HepG2 (cell line): Measurements from ENCODE around the gene LRP1-AS.

Experiments used
- EP300 ChIP-seq, 3 experiments: sonication (generic) in 1 of 3; formaldehyde crosslinking in 1 of 3; IDR thresholded peaks; 2 replicates each; pipeline versions ENCODE4 v1.5.1 to v1.6.1; 2011 to 2020; ENCODE audit warnings: low read depth in 2 of 3, low read length in 2 of 3, borderline replicate concordance in 1 of 3, improper control_type of control experiment in 1 of 3, mild to moderate bottlenecking in 1 of 3, missing genetic modification reagents in 1 of 3, moderate library complexity in 1 of 3
- EZH2 ChIP-seq: conservative IDR thresholded peaks from 2 replicates; pipeline ENCODE4 v1.6.1; 2012; ENCODE audit warnings: mild to moderate bottlenecking, low read depth, low read length, moderate library complexity
- HOXA5 ChIP-seq: sonication (generic); formaldehyde crosslinking; IDR thresholded peaks from 2 replicates; pipeline ENCODE4 v1.4.0; 2020; ENCODE audit warnings: missing genetic modification reagents
- POLR2A ChIP-seq, 2 experiments: IDR thresholded peaks; 2 replicates each; pipeline ENCODE4 v1.6.1; 2011; ENCODE audit warnings: low read depth in 2 of 2, low read length in 2 of 2, mild to moderate bottlenecking in 1 of 2, moderate library complexity in 1 of 2; ENCODE audit not compliant: insufficient read depth in 1 of 2
- SYNCRIP ChIP-seq: fragments of 200-400 bp; formaldehyde crosslinking; IDR thresholded peaks from 2 replicates; pipeline ENCODE4 v1.6.1; 2018; ENCODE audit warnings: mild to moderate bottlenecking, low read depth, low read length; ENCODE audit not compliant: insufficient read depth
- ZNF136 ChIP-seq: sonication (generic); formaldehyde crosslinking; IDR thresholded peaks from 2 replicates; pipeline ENCODE4 v1.8.1; 2022; ENCODE audit warnings: low read depth, mild to moderate bottlenecking, moderate library complexity, missing genetic modification reagents
- ZNF850 ChIP-seq: sonication (generic); formaldehyde crosslinking; conservative IDR thresholded peaks from 2 replicates; pipeline ENCODE4 v1.9.0; 2021; ENCODE audit warnings: mild to moderate bottlenecking, missing genetic modification reagents
- TF ChIP-seq, protein P1 (sequence below): IDR thresholded peaks from 2 replicates; pipeline ENCODE4 v1.6.1; 2016
- TF ChIP-seq, protein P2 (sequence below): IDR thresholded peaks from 2 replicates; pipeline ENCODE4 v1.6.1; 2016; ENCODE audit warnings: low read depth, missing genetic modification reagents, missing compliant biosample characterization
- TF ChIP-seq, protein P3 (sequence below): sonication (generic); formaldehyde crosslinking; IDR thresholded peaks from 2 replicates; pipeline ENCODE4 v1.5.1; 2020; ENCODE audit warnings: mild to moderate bottlenecking, missing genetic modification reagents, moderate library complexity

DNA sequence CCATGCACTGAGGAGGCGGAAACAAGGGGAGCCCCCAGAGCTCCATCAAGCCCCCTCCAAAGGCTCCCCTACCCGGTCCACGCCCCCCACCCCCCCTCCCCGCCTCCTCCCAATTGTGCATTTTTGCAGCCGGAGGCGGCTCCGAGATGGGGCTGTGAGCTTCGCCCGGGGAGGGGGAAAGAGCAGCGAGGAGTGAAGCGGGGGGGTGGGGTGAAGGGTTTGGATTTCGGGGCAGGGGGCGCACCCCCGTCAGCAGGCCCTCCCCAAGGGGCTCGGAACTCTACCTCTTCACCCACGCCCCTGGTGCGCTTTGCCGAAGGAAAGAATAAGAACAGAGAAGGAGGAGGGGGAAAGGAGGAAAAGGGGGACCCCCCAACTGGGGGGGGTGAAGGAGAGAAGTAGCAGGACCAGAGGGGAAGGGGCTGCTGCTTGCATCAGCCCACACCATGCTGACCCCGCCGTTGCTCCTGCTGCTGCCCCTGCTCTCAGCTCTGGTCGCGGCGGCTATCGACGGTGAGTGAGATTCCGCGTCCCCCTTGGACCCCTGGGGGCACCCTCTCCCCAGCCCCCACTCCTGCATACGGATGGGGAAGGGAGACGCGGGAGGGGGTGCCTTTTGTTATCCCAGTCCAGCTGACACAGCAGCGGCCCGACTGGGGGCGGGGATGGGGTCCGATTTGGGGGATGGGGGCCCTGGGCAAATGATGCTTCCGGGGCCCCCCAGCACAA is 18.7 kb downstream of the LRP1-AS start:
- TF ChIP-seq, protein P1, sequence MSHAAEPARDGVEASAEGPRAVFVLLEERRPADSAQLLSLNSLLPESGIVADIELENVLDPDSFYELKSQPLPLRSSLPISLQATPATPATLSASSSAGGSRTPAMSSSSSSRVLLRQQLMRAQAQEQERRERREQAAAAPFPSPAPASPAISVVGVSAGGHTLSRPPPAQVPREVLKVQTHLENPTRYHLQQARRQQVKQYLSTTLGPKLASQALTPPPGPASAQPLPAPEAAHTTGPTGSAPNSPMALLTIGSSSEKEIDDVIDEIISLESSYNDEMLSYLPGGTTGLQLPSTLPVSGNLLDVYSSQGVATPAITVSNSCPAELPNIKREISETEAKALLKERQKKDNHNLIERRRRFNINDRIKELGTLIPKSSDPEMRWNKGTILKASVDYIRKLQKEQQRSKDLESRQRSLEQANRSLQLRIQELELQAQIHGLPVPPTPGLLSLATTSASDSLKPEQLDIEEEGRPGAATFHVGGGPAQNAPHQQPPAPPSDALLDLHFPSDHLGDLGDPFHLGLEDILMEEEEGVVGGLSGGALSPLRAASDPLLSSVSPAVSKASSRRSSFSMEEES, result no peak
- TF ChIP-seq ZNF850 (CRISPR knock-in tag), result no peak
- TF ChIP-seq, protein P2, sequence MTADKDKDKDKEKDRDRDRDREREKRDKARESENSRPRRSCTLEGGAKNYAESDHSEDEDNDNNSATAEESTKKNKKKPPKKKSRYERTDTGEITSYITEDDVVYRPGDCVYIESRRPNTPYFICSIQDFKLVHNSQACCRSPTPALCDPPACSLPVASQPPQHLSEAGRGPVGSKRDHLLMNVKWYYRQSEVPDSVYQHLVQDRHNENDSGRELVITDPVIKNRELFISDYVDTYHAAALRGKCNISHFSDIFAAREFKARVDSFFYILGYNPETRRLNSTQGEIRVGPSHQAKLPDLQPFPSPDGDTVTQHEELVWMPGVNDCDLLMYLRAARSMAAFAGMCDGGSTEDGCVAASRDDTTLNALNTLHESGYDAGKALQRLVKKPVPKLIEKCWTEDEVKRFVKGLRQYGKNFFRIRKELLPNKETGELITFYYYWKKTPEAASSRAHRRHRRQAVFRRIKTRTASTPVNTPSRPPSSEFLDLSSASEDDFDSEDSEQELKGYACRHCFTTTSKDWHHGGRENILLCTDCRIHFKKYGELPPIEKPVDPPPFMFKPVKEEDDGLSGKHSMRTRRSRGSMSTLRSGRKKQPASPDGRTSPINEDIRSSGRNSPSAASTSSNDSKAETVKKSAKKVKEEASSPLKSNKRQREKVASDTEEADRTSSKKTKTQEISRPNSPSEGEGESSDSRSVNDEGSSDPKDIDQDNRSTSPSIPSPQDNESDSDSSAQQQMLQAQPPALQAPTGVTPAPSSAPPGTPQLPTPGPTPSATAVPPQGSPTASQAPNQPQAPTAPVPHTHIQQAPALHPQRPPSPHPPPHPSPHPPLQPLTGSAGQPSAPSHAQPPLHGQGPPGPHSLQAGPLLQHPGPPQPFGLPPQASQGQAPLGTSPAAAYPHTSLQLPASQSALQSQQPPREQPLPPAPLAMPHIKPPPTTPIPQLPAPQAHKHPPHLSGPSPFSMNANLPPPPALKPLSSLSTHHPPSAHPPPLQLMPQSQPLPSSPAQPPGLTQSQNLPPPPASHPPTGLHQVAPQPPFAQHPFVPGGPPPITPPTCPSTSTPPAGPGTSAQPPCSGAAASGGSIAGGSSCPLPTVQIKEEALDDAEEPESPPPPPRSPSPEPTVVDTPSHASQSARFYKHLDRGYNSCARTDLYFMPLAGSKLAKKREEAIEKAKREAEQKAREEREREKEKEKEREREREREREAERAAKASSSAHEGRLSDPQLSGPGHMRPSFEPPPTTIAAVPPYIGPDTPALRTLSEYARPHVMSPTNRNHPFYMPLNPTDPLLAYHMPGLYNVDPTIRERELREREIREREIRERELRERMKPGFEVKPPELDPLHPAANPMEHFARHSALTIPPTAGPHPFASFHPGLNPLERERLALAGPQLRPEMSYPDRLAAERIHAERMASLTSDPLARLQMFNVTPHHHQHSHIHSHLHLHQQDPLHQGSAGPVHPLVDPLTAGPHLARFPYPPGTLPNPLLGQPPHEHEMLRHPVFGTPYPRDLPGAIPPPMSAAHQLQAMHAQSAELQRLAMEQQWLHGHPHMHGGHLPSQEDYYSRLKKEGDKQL (CRISPR knock-in tag), result no peak
- TF ChIP-seq HOXA5 (CRISPR knock-in tag), result no peak
- TF ChIP-seq EP300 (IDR thresholded peaks at IDR 0.05; ENCODE audit: low read depth in 2 of 2, low read length in 2 of 2), result no peak
- no peak for TF ChIP-seq EP300 (CRISPR knock-in tag; IDR thresholded peaks at IDR 0.05; ENCODE audit: borderline replicate concordance)
- TF ChIP-seq SYNCRIP, result no peak
- TF ChIP-seq POLR2A (IDR thresholded peaks at IDR 0.05; ENCODE audit: insufficient read depth in 1 of 2, low read depth in 2 of 2, low read length in 2 of 2), result no peak
- TF ChIP-seq ZNF136 (CRISPR knock-in tag), result no peak
- no peak for TF ChIP-seq EZH2
- TF ChIP-seq, protein P3, sequence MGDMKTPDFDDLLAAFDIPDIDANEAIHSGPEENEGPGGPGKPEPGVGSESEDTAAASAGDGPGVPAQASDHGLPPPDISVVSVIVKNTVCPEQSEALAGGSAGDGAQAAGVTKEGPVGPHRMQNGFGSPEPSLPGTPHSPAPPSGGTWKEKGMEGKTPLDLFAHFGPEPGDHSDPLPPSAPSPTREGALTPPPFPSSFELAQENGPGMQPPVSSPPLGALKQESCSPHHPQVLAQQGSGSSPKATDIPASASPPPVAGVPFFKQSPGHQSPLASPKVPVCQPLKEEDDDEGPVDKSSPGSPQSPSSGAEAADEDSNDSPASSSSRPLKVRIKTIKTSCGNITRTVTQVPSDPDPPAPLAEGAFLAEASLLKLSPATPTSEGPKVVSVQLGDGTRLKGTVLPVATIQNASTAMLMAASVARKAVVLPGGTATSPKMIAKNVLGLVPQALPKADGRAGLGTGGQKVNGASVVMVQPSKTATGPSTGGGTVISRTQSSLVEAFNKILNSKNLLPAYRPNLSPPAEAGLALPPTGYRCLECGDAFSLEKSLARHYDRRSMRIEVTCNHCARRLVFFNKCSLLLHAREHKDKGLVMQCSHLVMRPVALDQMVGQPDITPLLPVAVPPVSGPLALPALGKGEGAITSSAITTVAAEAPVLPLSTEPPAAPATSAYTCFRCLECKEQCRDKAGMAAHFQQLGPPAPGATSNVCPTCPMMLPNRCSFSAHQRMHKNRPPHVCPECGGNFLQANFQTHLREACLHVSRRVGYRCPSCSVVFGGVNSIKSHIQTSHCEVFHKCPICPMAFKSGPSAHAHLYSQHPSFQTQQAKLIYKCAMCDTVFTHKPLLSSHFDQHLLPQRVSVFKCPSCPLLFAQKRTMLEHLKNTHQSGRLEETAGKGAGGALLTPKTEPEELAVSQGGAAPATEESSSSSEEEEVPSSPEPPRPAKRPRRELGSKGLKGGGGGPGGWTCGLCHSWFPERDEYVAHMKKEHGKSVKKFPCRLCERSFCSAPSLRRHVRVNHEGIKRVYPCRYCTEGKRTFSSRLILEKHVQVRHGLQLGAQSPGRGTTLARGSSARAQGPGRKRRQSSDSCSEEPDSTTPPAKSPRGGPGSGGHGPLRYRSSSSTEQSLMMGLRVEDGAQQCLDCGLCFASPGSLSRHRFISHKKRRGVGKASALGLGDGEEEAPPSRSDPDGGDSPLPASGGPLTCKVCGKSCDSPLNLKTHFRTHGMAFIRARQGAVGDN (CRISPR knock-in tag), result no peak
